HepG2 (cell line): ENCODE data around the gene GATD1. TPM values are rescaled to one million over a fixed set of nuclear protein-coding genes. Genes with fewer than 3 reads are reported as not detected.

Source experiments
- AGO1 ChIP-seq: fragments of 200-400 bp; formaldehyde crosslinking; IDR thresholded peaks from 2 replicates; pipeline ENCODE4 v1.6.1; 2017; ENCODE audit warnings: mild to moderate bottlenecking, low read depth, low read length, moderate library complexity; ENCODE audit not compliant: poor library complexity, severe bottlenecking
- SNAPC5 ChIP-seq: sonication (generic); formaldehyde crosslinking; IDR thresholded peaks from 2 replicates; pipeline ENCODE4 v1.8.1; 2023; ENCODE audit warnings: mild to moderate bottlenecking, missing genetic modification reagents, borderline replicate concordance
- SP2 ChIP-seq: sonication (generic); formaldehyde crosslinking; IDR thresholded peaks from 2 replicates; pipeline ENCODE4 v1.5.1; 2020; ENCODE audit warnings: mild to moderate bottlenecking, missing genetic modification reagents
- ZNF260 ChIP-seq: sonication (generic); formaldehyde crosslinking; IDR thresholded peaks from 2 replicates; pipeline ENCODE4 v1.4.0; 2020; ENCODE audit warnings: missing genetic modification reagents, low read depth, mild to moderate bottlenecking, borderline replicate concordance
- ZNF30 ChIP-seq: sonication (generic); formaldehyde crosslinking; IDR thresholded peaks from 2 replicates; pipeline ENCODE4 v1.5.0; 2020; ENCODE audit warnings: mild to moderate bottlenecking, missing genetic modification reagents
- ZNF367 ChIP-seq: sonication (generic); formaldehyde crosslinking; IDR thresholded peaks from 2 replicates; pipeline ENCODE4 v1.4.0; 2020; ENCODE audit warnings: missing genetic modification reagents, borderline replicate concordance
- ZNF496 ChIP-seq: sonication (generic); formaldehyde crosslinking; IDR thresholded peaks from 2 replicates; pipeline ENCODE4 v1.8.1; 2023; ENCODE audit warnings: mild to moderate bottlenecking, moderate library complexity, missing genetic modification reagents; ENCODE audit not compliant: insufficient replicate concordance
- ZNF761 ChIP-seq: sonication (generic); formaldehyde crosslinking; conservative IDR thresholded peaks from 2 replicates; pipeline ENCODE4 v1.4.0; 2020; ENCODE audit warnings: mild to moderate bottlenecking, missing genetic modification reagents
- polyA plus RNA-seq, 8 experiments: library from polyadenylated mRNA; depleted of rRNA in 3 of 8; stranded (reverse) in 7 of 8; unstranded in 1 of 8; fragments of >200 nt; fragmentation: Illumina TruSeq in 4 of 8; extraction: Trizol in 4 of 8; gene quantifications; 2 replicates each; pipeline versions ENCODE4 v1.2.1 to v1.2.3, GENCODE V29; 2011 to 2016; ENCODE audit warnings: low read depth in 4 of 8, missing spikeins in 1 of 8, mixed read lengths in 1 of 8; ENCODE audit not compliant: insufficient read depth in 1 of 8
- total RNA-seq, 5 experiments: library from RNA; depleted of rRNA; stranded (reverse); fragments of >200 nt; fragmentation: Illumina TruSeq; extraction: Trizol; gene quantifications; 2 replicates each; pipeline ENCODE4 v1.2.3, GENCODE V29; 2016; ENCODE audit warnings: low read depth in 1 of 5
- TF ChIP-seq, protein P1 (sequence below): sonication (generic); formaldehyde crosslinking; IDR thresholded peaks from 2 replicates; pipeline ENCODE4 v1.5.0; 2020; ENCODE audit warnings: mild to moderate bottlenecking, missing genetic modification reagents, moderate library complexity
- TF ChIP-seq, protein P2 (sequence below), 2 experiments: fragments of 450-650 bp in 1 of 2; sonication (generic) in 1 of 2; formaldehyde crosslinking in 1 of 2; IDR thresholded peaks; 2 replicates each; pipeline versions ENCODE4 v1.6.1 to v1.8.0; 2016 to 2022; ENCODE audit warnings: antibody characterized with exemption in 1 of 2, mild to moderate bottlenecking in 1 of 2, missing genetic modification reagents in 1 of 2
- TF ChIP-seq, protein P3 (sequence below): sonication (generic); formaldehyde crosslinking; IDR thresholded peaks from 2 replicates; pipeline ENCODE4 v1.9.0; 2021; ENCODE audit warnings: missing genetic modification reagents, borderline replicate concordance

The GATD1 gene
- total and polyA plus RNA-seq, 2 of the 13 experiments (the other 11 are each of a cell fraction or from before 2014, with no cell fraction given), result 31.3 to 60.5 TPM

GRCh38 chr11:765025-765801 lies 12.1 kb downstream of the GATD1 start (continued):
- TF ChIP-seq, protein P1, sequence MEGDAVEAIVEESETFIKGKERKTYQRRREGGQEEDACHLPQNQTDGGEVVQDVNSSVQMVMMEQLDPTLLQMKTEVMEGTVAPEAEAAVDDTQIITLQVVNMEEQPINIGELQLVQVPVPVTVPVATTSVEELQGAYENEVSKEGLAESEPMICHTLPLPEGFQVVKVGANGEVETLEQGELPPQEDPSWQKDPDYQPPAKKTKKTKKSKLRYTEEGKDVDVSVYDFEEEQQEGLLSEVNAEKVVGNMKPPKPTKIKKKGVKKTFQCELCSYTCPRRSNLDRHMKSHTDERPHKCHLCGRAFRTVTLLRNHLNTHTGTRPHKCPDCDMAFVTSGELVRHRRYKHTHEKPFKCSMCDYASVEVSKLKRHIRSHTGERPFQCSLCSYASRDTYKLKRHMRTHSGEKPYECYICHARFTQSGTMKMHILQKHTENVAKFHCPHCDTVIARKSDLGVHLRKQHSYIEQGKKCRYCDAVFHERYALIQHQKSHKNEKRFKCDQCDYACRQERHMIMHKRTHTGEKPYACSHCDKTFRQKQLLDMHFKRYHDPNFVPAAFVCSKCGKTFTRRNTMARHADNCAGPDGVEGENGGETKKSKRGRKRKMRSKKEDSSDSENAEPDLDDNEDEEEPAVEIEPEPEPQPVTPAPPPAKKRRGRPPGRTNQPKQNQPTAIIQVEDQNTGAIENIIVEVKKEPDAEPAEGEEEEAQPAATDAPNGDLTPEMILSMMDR, result peak; percentile 86
- no peak for TF ChIP-seq ZNF30
- TF ChIP-seq ZNF496, result no peak
- TF ChIP-seq, protein P2, sequence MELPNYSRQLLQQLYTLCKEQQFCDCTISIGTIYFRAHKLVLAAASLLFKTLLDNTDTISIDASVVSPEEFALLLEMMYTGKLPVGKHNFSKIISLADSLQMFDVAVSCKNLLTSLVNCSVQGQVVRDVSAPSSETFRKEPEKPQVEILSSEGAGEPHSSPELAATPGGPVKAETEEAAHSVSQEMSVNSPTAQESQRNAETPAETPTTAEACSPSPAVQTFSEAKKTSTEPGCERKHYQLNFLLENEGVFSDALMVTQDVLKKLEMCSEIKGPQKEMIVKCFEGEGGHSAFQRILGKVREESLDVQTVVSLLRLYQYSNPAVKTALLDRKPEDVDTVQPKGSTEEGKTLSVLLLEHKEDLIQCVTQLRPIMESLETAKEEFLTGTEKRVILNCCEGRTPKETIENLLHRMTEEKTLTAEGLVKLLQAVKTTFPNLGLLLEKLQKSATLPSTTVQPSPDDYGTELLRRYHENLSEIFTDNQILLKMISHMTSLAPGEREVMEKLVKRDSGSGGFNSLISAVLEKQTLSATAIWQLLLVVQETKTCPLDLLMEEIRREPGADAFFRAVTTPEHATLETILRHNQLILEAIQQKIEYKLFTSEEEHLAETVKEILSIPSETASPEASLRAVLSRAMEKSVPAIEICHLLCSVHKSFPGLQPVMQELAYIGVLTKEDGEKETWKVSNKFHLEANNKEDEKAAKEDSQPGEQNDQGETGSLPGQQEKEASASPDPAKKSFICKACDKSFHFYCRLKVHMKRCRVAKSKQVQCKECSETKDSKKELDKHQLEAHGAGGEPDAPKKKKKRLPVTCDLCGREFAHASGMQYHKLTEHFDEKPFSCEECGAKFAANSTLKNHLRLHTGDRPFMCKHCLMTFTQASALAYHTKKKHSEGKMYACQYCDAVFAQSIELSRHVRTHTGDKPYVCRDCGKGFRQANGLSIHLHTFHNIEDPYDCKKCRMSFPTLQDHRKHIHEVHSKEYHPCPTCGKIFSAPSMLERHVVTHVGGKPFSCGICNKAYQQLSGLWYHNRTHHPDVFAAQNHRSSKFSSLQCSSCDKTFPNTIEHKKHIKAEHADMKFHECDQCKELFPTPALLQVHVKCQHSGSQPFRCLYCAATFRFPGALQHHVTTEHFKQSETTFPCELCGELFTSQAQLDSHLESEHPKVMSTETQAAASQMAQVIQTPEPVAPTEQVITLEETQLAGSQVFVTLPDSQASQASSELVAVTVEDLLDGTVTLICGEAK (IDR thresholded peaks at IDR 0.05), result no peak
- TF ChIP-seq, protein P2 (CRISPR knock-in tag; IDR thresholded peaks at IDR 0.05), result no peak
- TF ChIP-seq, protein P3, sequence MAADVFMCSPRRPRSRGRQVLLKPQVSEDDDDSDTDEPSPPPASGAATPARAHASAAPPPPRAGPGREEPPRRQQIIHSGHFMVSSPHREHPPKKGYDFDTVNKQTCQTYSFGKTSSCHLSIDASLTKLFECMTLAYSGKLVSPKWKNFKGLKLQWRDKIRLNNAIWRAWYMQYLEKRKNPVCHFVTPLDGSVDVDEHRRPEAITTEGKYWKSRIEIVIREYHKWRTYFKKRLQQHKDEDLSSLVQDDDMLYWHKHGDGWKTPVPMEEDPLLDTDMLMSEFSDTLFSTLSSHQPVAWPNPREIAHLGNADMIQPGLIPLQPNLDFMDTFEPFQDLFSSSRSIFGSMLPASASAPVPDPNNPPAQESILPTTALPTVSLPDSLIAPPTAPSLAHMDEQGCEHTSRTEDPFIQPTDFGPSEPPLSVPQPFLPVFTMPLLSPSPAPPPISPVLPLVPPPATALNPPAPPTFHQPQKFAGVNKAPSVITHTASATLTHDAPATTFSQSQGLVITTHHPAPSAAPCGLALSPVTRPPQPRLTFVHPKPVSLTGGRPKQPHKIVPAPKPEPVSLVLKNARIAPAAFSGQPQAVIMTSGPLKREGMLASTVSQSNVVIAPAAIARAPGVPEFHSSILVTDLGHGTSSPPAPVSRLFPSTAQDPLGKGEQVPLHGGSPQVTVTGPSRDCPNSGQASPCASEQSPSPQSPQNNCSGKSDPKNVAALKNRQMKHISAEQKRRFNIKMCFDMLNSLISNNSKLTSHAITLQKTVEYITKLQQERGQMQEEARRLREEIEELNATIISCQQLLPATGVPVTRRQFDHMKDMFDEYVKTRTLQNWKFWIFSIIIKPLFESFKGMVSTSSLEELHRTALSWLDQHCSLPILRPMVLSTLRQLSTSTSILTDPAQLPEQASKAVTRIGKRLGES (CRISPR knock-in tag), result no peak
- TF ChIP-seq ZNF260 (CRISPR knock-in tag), result no peak
- no peak for TF ChIP-seq ZNF367 (CRISPR knock-in tag)
- TF ChIP-seq SP2 (CRISPR knock-in tag), result no peak
- peak; percentile 93 for TF ChIP-seq AGO1
- TF ChIP-seq SNAPC5 (CRISPR knock-in tag), result no peak
- TF ChIP-seq ZNF761 (CRISPR knock-in tag), result no peak
